Activated CD8-positive, alpha-beta T cell treated with anti-CD3 and anti-CD28 coated beads for 36 hours (primary cell): Measurements from ENCODE around the gene KMT2A. TPM values are rescaled to one million over a fixed set of nuclear protein-coding genes. Genes with fewer than 3 reads are reported as not detected.

Source experiments
- ATAC-seq: fragments of 200-7000 bp; cut with Tn5 transposase; one replicate; pipeline ENCODE4 v1.10.0; 2021; ENCODE audit warnings: mild to moderate bottlenecking, moderate library complexity
- CTCF ChIA-PET: fragments of 350-600 bp; sonication (Branson Sonifier 250); formaldehyde crosslinking; loops from one replicate; lab custom pipeline; 2021; ENCODE audit warnings: antibody characterized with exemption; lab: Charles Lee
- POLR2A ChIA-PET: fragments of 350-600 bp; sonication (Branson Sonifier 250); formaldehyde crosslinking; loops from one replicate; lab custom pipeline; 2021; ENCODE audit warnings: antibody characterized with exemption; lab: Charles Lee
- DNase-seq: peaks from one replicate; pipeline ENCODE4 v3.0.0-alpha.2; 2020
- H3K27ac Mint-ChIP-seq: one replicate; pipeline ENCODE4 v1.8.0; 2021; ENCODE audit warnings: mild to moderate bottlenecking, mixed read lengths
- H3K27me3 Mint-ChIP-seq: one replicate; pipeline ENCODE4 v1.8.0; 2021; ENCODE audit warnings: mixed read lengths
- H3K36me3 Mint-ChIP-seq: one replicate; pipeline ENCODE4 v1.8.0; 2021; ENCODE audit warnings: low read depth, mixed read lengths
- H3K4me1 Mint-ChIP-seq: one replicate; pipeline ENCODE4 v1.8.0; 2021; ENCODE audit warnings: low read depth, mixed read lengths
- H3K4me3 Mint-ChIP-seq: one replicate; pipeline ENCODE4 v1.8.0; 2021; ENCODE audit warnings: mild to moderate bottlenecking, moderate library complexity, mixed read lengths
- H3K9me3 Mint-ChIP-seq: one replicate; pipeline ENCODE4 v1.8.0; 2021; ENCODE audit warnings: mixed read lengths
- intact Hi-C: fragments of 100-400 bp; cut with micrococcal nuclease; formaldehyde crosslinking; loops from one replicate; pipeline ENCODE4 v1.10.0; 2022
- total RNA-seq, 2 experiments: library from RNA; stranded (reverse); gene quantifications; one replicate each; pipeline ENCODE4 v1.2.3, GENCODE V29; 2021
- TF ChIP-seq, protein P1 (sequence below): fragments of 200-600 bp; IDR thresholded peaks from one replicate; pipeline ENCODE4 v1.8.0; 2022; ENCODE audit warnings: antibody characterized with exemption, mild to moderate bottlenecking

Gene KMT2A
- total RNA-seq, 2 experiments from 2014 or later: 68.8 to 75.0 TPM

- H3K4me1 Mint-ChIP-seq: peaks cover 16% of the 10 kb centered on the region
- H3K36me3 Mint-ChIP-seq: peaks cover 9% of the 10 kb centered on the region
- no peaks in the 10 kb centered on the region for H3K27me3 Mint-ChIP-seq
- DNase-seq (peak; percentile 80), ATAC-seq (peak; percentile 23)
- H3K4me3 Mint-ChIP-seq: peak overlapping the region; percentile 87
- POLR2A ChIA-PET: interaction anchor here (0.6 to 3.7 kb wide), 18 partner anchors 8 to 196 kb away, joined by 3 to 32 read pairs (median 5); partner anchors contain the start of genes CD3D, CD3E and UBE4A
- peak overlapping the region; percentile 93 for H3K27ac Mint-ChIP-seq
- intact Hi-C loops: loop anchor here (5.0 kb wide), 2 partner anchors 32 to 53 kb away; partner anchors contain the start of gene ATP5MG
- TF ChIP-seq, protein P1, sequence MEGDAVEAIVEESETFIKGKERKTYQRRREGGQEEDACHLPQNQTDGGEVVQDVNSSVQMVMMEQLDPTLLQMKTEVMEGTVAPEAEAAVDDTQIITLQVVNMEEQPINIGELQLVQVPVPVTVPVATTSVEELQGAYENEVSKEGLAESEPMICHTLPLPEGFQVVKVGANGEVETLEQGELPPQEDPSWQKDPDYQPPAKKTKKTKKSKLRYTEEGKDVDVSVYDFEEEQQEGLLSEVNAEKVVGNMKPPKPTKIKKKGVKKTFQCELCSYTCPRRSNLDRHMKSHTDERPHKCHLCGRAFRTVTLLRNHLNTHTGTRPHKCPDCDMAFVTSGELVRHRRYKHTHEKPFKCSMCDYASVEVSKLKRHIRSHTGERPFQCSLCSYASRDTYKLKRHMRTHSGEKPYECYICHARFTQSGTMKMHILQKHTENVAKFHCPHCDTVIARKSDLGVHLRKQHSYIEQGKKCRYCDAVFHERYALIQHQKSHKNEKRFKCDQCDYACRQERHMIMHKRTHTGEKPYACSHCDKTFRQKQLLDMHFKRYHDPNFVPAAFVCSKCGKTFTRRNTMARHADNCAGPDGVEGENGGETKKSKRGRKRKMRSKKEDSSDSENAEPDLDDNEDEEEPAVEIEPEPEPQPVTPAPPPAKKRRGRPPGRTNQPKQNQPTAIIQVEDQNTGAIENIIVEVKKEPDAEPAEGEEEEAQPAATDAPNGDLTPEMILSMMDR: no peak
- CTCF ChIA-PET: interaction anchor here (0.9 to 3.6 kb wide), 8 partner anchors 14 to 174 kb away, joined by 3 to 22 read pairs (median 6); no protein-coding TSS in a partner anchor
- H3K9me3 Mint-ChIP-seq: no peaks in the 10 kb centered on the region
Observed at GRCh38 chr11:118434553-118435289, 1.6 kb upstream of the KMT2A start.

DNA sequence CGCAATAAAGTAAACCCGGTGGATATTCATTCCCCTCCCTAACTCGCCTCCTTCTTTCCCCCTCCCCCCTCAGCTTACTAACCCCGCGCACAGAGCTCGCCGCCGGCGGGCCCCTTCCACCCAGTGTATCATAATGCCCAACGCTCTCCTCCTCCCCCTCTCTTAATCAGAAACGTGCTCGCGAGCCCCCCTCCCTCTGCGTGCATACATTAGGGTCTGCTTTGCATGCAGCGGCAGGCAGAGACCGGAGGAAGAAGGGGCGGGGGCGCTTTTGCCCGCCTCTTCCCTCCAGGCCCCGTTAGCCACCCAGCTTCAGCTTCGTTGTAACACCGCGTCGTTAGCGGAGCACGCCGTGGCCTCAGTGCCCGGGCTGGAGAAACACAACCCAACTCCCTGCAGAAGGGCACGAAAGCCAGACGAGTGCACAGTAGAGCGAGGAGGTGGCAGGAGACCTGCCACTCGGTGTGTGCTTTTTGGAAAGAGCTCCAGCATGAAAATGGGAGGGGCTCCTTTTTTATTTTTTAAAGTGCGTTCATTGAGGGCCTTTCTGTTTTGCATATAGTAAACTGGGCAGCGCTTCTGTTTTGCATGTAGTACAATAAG is 901 bp upstream of the KMT2A start:
- POLR2A ChIA-PET: interaction anchor here (0.8 to 3.7 kb wide), 18 partner anchors 9 to 233 kb away, joined by 3 to 32 read pairs (median 6); partner anchors contain the start of genes CD3D, CD3E and UBE4A
- H3K36me3 Mint-ChIP-seq: peaks cover 15% of the 10 kb centered on the region
- intact Hi-C loops: loop anchor here (5.0 kb wide), 2 partner anchors 33 to 52 kb away; partner anchors contain the start of gene ATP5MG
- DNase-seq (peak; percentile 83), ATAC-seq (peak; percentile 28)
- CTCF ChIA-PET: interaction anchor here (0.9 to 3.6 kb wide), 8 partner anchors 13 to 174 kb away, joined by 3 to 22 read pairs (median 6); no protein-coding TSS in a partner anchor
- H3K9me3 Mint-ChIP-seq: no peaks in the 10 kb centered on the region
- no peaks in the 10 kb centered on the region for H3K27me3 Mint-ChIP-seq
- H3K27ac Mint-ChIP-seq: peak overlapping the region; percentile 93
- H3K4me1 Mint-ChIP-seq: peaks cover 23% of the 10 kb centered on the region
- peak overlapping the region; percentile 87 for H3K4me3 Mint-ChIP-seq
- TF ChIP-seq, protein P1: no peak

- Mint-ChIP-seq H3K27me3 (no peaks in the 10 kb centered on the region), H3K4me1 (peaks cover 36% of the 10 kb centered on the region), H3K9me3 (no peaks in the 10 kb centered on the region), H3K36me3 (peaks cover 23% of the 10 kb centered on the region), H3K27ac (peak overlapping the region; percentile 97), H3K4me3 (peak overlapping the region; percentile 87)
- ChIA-PET POLR2A (interaction anchor here (0.5 to 3.7 kb wide), 14 partner anchors 8 to 132 kb away, joined by 3 to 32 read pairs (median 7); partner anchors contain the start of genes CD3D, CD3E and UBE4A), CTCF (interaction anchor here (1.1 to 3.6 kb wide), 3 partner anchors 39 to 238 kb away, joined by 3 to 22 read pairs (median 14); no protein-coding TSS in a partner anchor)
- intact Hi-C loops: loop anchor here (5.0 kb wide), 2 partner anchors 34 to 51 kb away; partner anchors contain the start of gene ATP5MG
- TF ChIP-seq, protein P1: no peak
- peak; percentile 31 for ATAC-seq
- DNase-seq: peak; percentile 71
Observed at GRCh38 chr11:118436639-118437207, 431 bp downstream of the KMT2A start.

- ChIA-PET POLR2A (interaction anchor here (0.8 to 1.5 kb wide), 2 partner anchors 14 to 98 kb away, joined by 3 to 7 read pairs; no protein-coding TSS in a partner anchor), CTCF (interaction anchor here (1.0 to 1.5 kb wide), 2 partner anchors 10 to 51 kb away, joined by 4 to 5 read pairs; no protein-coding TSS in a partner anchor)
- H3K27ac Mint-ChIP-seq: peak overlapping the region; percentile 97
Observed at GRCh38 chr11:118437208-118438125, 1.2 kb downstream of the KMT2A start.

More at GRCh38 chr11:118437208-118438125, 1.2 kb downstream of the KMT2A start:
- Mint-ChIP-seq H3K27me3 (no peaks in the 10 kb centered on the region), H3K36me3 (peaks cover 24% of the 10 kb centered on the region), H3K9me3 (no peaks in the 10 kb centered on the region), H3K4me3 (peak overlapping the region; percentile 87), H3K4me1 (peaks cover 44% of the 10 kb centered on the region)
- intact Hi-C loops: loop anchor here (5.0 kb wide), 2 partner anchors 35 to 50 kb away; partner anchors contain the start of gene ATP5MG
- TF ChIP-seq, protein P1: no peak
- DNase-seq (peak; percentile 74), ATAC-seq (peak; percentile 9)
